Cardiac ventricle fibroblast (primary cell): ENCODE results near the gene ANKRD9. TPM values are rescaled to one million over a fixed set of nuclear protein-coding genes. Genes with fewer than 3 reads are reported as not detected.

Source experiments
- total RNA-seq: library from RNA; depleted of rRNA; stranded (reverse); fragments of >200 nt; gene quantifications from 2 replicates; pipeline ENCODE4 v1.2.3, GENCODE V29; 2015

The ANKRD9 gene, protein sequence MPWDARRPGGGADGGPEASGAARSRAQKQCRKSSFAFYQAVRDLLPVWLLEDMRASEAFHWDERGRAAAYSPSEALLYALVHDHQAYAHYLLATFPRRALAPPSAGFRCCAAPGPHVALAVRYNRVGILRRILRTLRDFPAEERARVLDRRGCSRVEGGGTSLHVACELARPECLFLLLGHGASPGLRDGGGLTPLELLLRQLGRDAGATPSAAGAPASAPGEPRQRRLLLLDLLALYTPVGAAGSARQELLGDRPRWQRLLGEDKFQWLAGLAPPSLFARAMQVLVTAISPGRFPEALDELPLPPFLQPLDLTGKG
- total RNA-seq = 11.4 and 18.8 TPM in 2 replicates

DNA sequence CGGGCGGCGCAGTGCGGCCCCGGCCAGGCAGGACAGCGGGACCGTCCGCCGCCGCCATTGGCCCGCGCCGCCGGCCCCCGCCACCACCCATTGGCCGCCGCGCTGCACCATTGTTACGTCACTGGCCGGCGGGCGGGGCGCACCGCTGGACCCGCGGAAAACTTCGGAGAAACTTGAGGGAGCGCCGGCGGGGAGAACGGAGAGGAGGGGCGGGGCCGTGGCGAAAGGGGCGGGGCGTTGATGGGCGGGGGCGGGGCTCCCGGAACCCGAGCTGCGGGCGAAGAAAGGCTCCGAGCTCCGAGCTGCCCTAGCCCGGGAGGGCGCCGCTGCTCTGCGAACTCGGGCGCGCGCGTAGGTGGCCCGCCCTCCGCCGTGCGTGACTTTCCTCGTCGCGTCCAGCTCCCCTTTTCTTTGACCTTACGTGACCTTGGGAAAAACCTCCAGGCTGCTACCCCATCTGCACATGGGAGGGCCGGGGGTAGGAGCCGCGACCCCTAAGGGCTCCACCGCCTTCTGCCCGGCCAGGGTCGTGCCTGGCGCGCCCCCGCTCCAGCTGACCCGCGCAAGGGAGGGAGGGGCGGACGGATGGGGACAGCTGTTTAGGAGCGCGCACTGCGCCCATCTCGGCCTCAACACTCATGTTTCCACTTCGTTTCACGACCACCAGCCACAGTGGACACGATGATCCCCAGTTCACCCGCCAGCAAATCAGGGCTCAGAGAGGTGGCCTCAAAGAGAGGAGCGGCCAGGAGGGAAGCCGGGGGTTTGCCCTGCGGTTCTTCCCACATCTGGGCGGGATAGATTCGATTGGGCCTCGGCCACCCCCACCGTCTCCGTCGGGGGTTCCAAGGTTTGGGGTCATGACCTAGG lies at the start of gene ANKRD9:
Gene ANKRD9, minus strand, starts transcription at position 31 of the 870 bp plus-strand sequence. CDS start 1,887 bp downstream, outside the sequence.

Other genes with a start within 250 kb of the ANKRD9 start
- gene MOK, start 204.6 kb downstream of the ANKRD9 start, total RNA-seq = 19.2 and 26.3 TPM in 2 replicates
- 3.3 and 4.9 TPM in 2 replicates for gene ZNF839, start 190.0 kb downstream of the ANKRD9 start, total RNA-seq
- 54.1 and 61.3 TPM in 2 replicates for gene CINP, start 146.9 kb downstream of the ANKRD9 start, total RNA-seq
- gene TECPR2, start 146.8 kb downstream of the ANKRD9 start, total RNA-seq = 18.0 and 18.5 TPM in 2 replicates
- gene RCOR1, start 82.9 kb upstream of the ANKRD9 start, total RNA-seq = 11.9 and 12.4 TPM in 2 replicates